Fibroblast of upper back skin (primary cell): ENCODE data around the gene LRP1-AS.
"Not testable (repeated sequence)": the region's sequence is repeated elsewhere in the genome, so short reads cannot be mapped to it uniquely, and the experiment has no call there.

Experiments
- DNase-seq: peaks from one replicate; pipeline ENCODE4 v3.0.0-alpha.2; 2013

The LRP1-AS gene

GRCh38 chr12:57138526-57139272 lies 8.7 kb downstream of the LRP1-AS start:
- peak; percentile 23 for DNase-seq

- DNase-seq, result peak; percentile 86
Measured at GRCh38 chr12:57135527-57136326, 11.7 kb downstream of the LRP1-AS start.

GRCh38 chr12:57134949-57135348 lies 12.5 kb downstream of the LRP1-AS start:
- DNase-seq, result no peak

- DNase-seq, result no peak
Measured at GRCh38 chr12:57133916-57134315, 13.5 kb downstream of the LRP1-AS start.

GRCh38 chr12:57133013-57133569 lies 14.3 kb downstream of the LRP1-AS start:
- peak; percentile 89 for DNase-seq

- DNase-seq, result peak; percentile 40
Measured at GRCh38 chr12:57131896-57132744, 15.3 kb downstream of the LRP1-AS start.

- no peak for DNase-seq
Measured at GRCh38 chr12:57130941-57131340, 16.5 kb downstream of the LRP1-AS start.

GRCh38 chr12:57129889-57130288 lies 17.5 kb downstream of the LRP1-AS start:
- DNase-seq, result peak; percentile 35

GRCh38 chr12:57129321-57129842 lies 18.0 kb downstream of the LRP1-AS start:
- peak; percentile 37 for DNase-seq

GRCh38 chr12:57128519-57129247 lies 18.7 kb downstream of the LRP1-AS start:
- DNase-seq, result no peak

- peak; percentile 86 for DNase-seq
Measured at GRCh38 chr12:57127726-57128518, 19.5 kb downstream of the LRP1-AS start, which contains the start of gene LRP1. LRP1 (plus strand) TSS chr12:57128483; CDS start chr12:57128965, 482 bp downstream.

GRCh38 chr12:57127101-57127725 lies 20.2 kb downstream of the LRP1-AS start:
- DNase-seq, result no peak

GRCh38 chr12:57126561-57126960 lies 20.9 kb downstream of the LRP1-AS start:
- no peak for DNase-seq

GRCh38 chr12:57126061-57126460 lies 21.4 kb downstream of the LRP1-AS start:
- DNase-seq, result no peak

GRCh38 chr12:57124261-57124877 lies 23.1 kb downstream of the LRP1-AS start:
- DNase-seq, result peak; percentile 77

- no peak for DNase-seq
Measured at GRCh38 chr12:57123813-57124212, 23.6 kb downstream of the LRP1-AS start.

- not testable (repeated sequence) for DNase-seq
Measured at GRCh38 chr12:57120718-57121117, 26.7 kb downstream of the LRP1-AS start.

GRCh38 chr12:57119294-57120085 lies 27.9 kb downstream of the LRP1-AS start:
- no peak for DNase-seq

- DNase-seq, result no peak
Measured at GRCh38 chr12:57118711-57119271, 28.6 kb downstream of the LRP1-AS start.
